DMS79 (cell line): ENCODE results near the gene SCAMP4.
A peak's percentile ranks its signal among the peaks of the same experiment; 100 is the strongest.

Experiments used
- DNase-seq: peaks from one replicate; lab custom pipeline; 2025; lab: John Stamatoyannopoulos, UW

SCAMP4 gene

DNA sequence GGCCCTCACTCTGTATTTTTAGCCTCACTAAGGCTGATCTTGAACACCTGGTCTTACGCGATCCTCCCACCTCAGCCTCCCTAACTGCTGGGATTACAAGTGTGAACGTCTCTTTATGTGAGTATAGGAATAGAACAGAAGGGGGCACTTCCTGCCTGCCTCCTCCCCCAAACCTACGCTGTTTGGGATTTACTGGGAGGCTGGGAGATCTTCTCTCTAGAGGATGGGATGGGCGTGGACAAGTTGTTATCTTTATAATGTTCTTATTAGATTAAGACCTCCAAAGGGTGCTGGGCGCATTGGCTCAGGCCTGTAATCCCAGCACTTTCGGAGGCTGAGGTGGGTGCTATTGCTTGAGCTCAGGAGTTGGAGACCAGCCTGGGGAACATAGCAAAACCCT, 32.9 kb downstream of the SCAMP4 start:
- no peak for DNase-seq

DNA sequence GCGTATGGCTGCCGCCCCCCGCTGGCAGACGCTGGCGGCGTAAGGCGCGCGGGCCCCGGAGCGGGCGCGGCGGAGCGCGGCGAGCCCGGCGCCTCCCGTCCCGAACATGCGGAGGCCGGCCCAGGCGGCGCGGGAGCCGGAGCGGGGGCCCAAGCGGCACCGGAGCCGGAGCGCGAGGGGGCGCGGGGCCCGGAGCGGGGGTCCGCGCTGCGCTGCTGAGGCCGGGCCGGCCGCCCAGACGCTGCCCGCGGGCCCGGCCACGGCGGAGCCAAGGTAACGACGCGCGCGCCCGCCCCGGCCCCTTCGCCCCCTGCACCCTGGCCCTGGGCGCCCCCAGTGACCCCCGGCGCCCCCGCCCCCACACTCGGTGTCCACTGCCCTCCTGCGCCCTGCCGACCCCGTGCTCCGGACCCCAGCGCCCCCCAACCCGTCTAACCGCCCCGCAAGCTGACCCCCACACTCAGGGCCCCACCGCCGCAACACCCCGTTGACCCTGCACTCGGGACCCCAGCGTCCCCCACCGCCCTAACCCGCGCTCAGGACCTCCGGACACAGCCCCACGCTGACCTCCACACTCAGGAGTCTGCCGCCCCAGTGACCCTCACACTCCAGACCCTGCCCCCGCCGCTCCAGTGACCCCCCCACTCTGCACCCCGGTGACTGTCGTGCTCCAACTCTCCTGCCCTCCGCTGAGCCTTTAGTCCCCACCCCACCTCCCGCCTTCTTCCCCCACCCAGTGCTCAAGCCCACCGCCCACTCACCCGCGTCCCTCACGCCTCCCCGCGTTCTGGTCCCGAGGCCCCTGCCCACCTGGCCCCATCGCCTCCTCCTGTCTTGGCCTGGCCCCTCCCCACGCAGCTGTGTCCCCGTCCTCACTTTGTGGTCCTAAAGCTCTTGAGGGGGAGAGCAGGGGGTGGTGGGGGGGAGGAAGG, 36.2 kb downstream of the SCAMP4 start, which contains the start of gene CSNK1G2:
TSS of gene CSNK1G2 (plus strand) at position 27 of the 932 bp plus-strand sequence. CDS start 28,601 bp downstream, outside the sequence.
- no peak for DNase-seq

DNA sequence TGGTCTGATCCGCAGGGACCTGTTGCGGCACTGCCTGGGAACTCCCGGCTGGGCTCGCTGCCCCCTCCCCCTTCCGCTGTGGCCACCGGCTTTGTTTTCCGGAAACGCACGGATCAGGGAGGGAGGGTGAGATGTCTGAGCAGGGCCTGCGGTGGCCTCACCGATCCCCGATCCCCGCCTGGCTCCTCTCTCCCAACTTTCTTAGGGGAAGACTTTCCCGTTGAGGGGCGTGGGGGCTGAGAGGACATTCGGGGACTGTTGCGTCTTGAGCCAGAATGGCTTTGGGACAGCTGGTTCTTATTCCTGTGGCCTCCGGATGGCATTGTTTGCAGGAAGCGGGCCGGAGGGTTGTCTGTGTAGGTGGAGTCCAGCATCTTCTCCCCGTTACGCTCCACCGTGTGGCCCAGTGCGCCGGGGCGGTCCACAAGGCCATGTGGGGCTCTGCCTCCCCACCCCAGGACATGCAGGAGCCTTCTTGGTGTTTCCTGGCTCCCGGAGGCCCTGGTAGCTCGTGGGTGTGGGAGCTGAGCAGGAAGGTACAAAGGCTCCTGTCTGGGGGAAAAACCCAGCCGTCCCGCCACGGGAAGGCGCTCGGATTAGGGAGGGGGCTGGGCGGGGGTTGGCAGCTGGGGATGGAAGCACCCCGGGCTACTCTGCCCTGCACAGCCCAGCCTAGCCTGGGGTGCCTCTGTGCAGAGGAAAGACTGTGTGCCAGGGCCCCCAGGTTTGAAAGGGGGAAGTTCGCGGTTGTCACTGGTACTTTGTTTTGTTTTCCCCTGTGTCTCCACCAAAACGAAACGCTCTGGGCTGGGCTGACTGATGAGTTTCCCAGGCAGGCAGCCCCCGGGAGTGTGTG, 37.1 kb downstream of the SCAMP4 start:
- DNase-seq = peak; percentile 7

DNA sequence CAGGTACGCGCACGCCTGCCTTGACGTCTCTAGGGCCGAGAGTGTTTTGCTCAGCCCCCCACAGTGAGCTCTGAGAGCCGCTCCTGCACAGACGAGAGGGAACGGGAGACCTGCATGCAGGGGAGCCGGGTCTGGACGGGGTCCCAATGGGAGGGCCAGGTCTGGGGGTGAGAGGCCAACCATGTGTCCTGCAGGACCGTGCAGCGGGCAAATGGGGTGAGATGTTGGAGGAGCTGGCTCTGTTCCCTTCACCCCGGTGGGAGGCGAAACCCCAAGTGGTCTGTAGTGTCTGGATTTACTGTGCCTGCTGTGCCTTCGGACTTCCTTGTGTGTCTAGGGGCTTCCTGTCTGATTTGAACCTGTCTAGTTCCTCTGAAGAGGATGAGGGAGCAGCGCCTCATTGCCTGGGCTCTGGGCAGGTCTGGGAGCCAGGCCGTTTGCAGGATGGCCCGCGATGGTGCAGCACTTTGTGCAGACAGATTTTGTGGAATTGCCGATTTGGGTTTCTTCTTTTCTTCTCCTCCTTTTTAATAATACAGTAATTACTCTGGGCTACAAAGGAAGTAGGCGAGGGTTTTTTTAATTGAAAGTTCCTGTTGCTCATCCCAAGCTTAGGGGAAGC, 37.8 kb downstream of the SCAMP4 start:
- peak; percentile 9 for DNase-seq

DNA sequence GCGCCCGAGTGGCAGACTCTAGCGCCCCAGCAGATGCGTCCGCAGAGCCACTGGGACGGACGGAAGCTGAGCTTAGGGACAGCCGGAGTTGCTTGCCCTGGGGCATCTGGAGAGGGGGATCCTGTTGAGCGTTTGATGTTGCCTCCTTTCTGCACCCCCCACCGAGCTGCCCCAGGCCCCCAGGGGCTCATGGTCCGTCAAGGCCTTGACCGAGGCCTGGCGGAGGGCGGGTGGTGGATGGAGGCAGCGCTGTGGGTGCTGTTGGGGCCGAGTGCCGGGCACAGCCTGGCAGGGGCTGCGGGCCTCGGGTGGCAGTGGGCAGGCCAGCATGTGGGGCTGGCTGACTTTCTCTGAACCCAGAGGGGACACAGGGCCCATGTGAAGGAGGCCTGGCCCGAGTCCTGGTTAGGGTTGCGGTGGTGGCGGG, 38.5 kb downstream of the SCAMP4 start:
- DNase-seq = no peak

DNA sequence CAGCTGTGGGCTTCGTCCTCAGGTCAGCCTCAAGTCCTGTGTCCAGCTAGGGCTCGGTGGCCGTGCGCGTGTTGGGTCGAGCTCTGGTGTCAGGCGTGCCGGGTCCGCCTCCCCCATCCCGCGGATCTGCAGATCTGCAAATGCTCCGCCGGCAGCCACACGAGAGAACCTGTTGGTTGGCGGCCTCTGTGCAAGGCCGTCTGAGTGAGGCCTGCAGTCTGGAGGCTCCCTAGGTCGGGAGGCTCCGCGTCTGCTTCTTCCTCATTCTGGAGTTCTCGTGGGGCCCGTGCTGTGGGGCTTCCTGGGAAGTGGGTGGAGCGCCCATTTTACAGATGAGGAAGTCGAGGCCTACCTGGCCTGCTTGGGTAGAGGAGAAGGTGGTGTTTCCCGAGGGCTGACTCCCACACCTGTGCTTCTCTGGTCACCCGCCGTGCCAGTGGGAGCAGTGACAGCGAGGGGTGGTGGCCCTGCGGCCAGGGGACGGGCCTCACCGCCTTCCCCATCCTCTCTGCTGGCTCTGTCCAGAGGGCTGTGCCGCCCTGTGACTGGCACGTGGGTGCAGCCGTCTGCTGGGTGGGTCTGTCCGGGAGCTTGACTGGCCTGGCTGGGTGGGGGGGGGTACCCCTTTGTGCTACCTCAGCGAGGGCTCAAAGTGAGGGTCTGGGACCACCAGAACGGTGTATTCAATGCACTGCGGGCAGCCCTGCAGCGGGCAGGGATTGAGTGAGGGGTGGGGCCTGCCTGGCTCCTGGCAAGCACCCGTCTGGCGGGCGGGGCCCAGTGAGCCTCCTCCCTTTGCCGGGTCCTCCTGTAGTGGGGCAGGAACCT, 39.1 kb downstream of the SCAMP4 start:
- DNase-seq = no peak

DNA sequence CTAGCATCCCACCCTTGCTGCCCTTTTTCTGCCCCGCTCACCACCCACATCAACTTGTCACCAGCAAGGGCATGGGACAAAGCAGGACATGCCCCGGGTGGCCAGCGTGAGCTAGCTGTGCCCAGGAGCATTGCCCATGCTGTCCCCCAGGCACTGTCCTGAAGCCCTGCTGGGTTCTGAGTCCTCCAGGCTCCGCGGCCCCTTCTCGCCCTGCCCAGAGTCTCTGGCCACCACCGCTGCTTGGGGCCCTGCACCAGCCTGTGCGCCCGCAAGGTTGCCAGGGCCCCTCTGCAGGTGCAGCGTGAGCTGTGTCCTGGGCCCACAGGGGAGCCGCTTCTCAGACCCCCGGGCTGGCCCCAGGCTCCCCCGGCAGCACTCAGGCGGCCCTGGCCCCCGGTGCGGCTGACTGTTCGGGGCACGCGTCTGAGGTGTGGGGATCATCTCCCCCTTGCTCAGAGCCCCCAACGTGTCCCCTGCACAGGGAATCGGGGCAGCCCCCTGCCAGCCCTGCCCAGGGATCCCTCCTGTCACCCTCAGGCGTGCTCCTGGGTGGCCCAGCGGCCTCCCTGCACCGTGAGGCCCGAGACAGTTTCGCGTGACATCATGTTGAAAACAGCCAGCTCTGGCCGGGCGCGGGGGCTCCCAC, 39.8 kb downstream of the SCAMP4 start:
- DNase-seq = no peak

DNA sequence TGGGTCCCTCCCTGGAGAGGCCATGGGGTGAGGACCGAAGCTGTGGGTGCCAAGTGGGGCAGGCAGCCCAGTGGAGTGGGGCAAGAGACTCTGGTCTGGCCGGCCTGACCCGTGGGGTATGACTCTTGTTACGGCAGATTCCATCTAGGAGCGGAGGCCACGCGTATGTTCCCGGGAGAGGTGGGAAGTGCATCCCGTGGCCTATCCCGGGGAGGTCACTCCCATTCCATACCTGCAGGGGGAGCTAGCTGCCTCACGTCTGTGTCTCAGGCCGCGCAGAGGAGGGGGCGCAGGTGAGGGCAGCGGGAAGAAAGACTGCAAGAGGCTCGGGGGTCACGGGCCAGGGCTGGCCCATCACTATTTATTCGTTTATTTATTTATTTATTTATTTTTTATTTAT, 40.7 kb downstream of the SCAMP4 start:
- no peak for DNase-seq

DNA sequence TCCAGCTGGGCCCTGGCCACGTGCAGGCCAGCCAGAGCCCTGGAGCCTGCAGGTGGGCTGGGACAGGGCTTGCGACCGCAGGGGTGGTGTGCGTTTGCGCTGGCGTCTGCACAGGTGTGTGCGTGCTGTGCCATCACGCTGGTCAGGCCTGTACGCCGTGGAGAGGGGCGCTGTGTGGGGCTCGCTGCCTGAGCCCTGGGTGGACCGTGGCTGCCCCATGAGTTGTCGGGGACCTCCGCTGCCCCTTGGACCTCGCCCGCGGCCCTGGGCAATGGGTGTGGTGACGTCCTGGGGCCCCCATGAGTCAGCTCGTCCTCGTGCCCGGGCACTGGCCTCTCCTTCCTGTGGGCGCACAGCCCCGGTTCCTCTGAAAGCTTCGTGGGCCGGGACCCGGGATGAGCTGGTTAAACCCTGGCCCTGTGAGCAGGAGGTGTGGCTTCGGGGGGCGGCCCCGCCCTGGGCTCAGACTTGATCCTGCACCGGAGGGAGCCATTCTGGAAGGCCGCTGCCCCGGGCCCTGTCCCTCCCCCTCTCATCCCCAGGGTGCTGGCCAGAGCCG, 42.5 kb downstream of the SCAMP4 start:
- DNase-seq = no peak

DNA sequence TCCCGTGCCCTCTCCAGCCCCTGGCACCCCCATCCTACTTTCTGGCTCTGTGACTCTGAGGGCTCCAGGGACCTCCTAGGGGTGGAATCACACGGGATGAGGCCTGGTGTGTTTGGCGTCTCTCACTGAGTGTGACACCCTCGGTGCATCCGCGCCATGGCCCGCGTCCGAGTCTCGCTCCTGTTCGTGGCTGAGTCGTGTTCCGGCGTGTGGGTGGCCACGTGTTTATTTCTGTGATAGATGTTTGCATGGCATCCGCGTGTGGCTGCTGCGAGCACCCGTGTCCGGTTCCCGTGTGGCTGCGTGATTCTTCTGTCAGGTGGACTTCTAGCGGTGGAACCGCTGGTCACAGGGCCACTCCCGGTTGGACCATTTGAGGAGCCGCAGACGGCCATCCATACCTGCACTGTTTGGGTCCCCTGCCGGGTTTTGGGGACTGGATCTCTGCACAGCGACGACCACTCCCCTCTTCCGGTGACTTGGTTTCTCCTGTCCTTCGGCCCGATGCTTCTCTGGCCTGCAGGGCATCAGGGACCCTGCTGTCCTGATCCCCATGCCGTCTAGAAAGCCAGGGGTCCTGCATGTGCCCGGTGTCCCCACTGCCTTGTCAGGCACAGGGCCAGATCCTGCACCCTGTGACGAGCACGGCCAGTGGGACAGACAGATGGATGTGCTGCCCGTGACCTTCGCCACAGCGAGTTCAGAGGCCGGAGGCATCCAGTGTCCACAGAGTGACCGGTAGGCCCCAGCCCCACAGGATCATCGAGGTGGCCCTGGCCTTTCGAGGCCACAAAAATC, 44.3 kb downstream of the SCAMP4 start:
- no peak for DNase-seq

DNA sequence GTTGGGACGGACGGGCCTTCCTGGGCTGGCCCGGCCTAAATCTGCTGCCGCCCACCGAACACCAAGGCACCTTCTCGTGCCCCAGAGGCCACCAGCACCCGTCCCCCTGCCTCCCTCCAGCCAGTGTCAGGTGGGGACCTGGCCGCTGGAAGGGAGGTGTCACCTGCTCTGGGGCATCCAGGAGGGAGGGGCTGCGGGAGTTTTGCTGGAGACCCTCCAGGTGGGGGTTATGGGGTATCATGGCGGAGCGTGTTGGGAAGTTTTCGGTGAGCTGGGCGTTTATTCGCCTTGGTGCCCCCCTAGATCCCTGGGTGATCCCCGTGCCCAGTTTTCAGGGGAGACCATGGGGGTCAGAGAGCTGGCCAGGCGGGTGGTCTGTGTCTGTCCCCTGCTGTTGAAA, 45.4 kb downstream of the SCAMP4 start:
- no peak for DNase-seq

DNA sequence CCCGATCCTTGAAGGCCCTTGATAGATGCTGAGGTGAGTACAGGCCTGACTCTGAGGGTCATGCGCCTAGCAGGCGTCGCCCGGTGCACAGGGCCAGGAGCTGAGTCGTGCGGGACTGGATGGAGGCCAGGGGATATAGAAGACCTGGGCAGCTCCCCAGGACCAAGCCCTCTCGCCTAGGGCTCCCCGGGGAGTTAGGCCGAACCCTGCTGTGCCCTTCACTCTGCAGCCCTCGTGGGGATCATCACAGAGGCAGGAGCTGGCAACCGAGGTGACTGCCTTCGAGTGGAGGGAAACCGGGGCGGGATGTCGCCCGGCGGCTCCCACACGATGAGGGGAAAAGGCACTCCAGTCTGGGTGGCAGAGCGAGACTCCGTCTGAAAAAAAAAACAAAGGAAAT, 47.4 kb downstream of the SCAMP4 start:
- no peak for DNase-seq

DNA sequence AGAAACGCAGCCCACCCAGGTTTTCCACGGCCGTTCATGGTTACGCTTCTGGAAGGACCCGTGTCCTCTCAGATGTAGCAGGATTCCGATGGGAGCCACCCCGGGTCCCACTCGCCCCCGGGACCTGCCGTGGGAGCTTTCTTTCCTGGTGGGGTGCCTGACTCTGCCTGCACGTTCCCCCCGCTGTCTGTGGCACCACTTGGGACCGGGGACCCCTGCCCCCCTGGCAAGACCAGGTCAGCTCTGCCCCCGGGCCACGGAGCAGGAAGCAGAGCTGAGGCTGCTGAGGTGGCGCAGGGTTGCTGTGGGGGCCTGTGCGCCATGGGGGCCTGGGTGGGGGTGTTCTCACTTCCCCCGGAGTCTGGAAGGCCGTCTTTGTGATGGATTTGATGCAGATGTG, 47.8 kb downstream of the SCAMP4 start:
- no peak for DNase-seq

DNA sequence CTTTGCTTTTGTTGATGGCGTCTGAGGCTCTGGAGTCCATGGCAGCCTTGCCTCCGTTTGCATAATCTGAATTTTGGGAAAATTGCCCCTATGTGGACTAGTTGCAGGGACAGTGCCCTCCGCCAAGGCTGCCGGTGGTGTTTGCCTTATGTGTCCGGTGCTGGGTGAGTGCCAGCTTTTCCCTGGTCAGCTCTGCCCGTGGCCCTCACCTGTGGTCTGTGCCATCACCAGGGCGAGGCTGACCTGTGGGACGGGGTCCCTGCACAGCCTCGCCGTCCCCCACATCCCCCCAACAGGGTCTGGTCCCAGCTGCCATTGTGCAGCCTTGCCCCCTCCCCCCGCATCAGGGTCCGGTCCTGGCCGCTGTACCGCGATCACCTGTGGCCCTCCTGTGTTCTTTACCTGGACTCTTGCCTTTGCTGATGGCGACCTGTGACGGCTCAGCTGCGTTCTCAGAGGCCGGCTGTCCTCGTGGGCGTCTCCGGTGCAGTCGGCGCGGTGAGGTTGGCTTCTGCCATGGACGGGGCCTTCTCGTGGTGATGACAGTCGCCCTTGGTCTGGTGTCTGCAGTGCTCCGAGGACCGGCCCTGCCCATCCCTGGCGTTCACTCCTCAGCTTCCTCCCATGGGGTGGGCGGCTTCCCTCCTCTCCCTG, 48.4 kb downstream of the SCAMP4 start:
- DNase-seq = no peak

DNA sequence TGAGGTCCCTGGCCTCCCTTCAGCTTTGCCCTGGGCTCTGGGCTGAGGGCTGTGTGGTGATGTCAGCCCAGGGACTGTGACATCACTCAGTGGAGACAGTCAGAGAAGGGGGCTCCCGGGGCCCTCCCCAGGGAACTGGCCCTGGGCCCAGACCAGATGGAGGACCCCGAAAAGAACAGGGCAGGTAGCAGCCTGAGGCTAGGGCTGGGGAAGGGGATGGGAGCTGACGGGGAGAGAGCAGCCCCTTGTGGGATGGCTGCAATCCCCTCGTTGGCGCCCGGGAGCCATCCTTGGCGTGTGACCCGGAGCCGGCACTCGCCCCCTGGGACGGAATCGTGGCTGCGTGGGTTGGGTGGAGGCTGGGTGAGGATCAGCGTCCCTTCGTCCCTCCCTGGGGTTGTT, 49.3 kb downstream of the SCAMP4 start:
- no peak for DNase-seq

DNA sequence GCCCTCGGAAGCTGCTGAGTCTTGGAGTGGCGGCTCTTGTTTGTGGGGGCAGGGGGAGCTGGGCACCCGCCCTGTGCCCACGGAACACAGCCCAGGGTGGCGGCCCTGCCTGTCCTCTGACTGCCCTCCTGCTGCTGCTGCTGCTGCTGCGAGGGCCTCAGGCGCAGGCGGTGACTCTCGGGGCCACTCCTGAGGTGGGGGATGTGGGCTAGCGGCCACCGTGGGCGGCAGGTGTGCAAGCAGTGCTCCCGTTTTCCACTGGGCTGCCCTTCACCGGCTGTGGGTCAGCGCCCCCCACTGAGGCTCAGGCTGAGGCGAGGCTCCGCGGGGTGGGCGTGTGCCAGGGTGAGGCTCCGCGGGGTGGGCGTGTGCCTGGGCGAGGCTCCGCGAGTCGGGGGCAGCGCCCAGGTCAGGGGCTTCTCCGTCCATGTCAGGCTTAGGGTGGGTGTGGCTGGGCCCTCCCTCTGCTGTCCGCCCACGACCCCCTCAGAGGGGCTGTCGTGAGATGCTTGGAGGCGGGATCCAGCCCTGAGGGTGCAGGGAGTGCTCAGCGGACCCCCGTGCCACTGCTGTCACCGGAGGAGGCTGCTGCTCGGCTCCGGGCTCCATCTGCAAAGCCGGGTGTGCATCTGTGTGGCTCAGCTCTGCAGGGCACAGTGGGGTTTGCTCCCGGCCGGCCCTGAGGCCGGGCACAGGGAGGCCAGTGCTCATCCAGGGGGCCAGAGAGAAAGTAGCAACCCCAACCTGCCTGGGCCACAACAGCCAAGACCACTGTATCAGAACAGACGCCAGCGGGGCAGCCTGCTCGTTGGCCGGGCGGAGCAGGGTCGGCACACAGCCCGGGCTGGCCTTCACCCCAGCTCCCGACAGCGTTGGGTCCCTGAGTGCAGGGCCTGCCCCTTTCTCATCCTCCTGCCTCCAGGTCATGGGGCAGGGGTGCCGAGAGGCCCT, 50.2 kb downstream of the SCAMP4 start:
- no peak for DNase-seq

DNA sequence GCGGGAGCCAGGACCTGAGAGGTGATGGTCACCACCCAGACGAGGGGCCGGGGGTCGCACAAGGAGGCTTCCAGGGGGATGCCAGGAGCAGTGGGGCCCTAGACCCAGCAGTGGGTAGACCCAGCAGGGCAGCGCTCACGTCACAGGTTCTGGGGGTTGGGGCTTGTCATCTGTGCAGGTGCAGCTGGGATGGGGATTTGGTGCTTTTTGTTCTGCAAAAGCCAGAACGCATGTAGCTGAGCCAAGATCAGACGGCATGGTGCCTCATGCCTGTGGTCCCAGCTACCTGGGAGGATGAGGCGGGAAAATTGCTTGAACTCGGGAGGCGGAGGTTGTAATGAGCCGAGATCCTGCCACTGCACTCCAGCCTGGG, 50.9 kb downstream of the SCAMP4 start:
- no peak for DNase-seq

DNA sequence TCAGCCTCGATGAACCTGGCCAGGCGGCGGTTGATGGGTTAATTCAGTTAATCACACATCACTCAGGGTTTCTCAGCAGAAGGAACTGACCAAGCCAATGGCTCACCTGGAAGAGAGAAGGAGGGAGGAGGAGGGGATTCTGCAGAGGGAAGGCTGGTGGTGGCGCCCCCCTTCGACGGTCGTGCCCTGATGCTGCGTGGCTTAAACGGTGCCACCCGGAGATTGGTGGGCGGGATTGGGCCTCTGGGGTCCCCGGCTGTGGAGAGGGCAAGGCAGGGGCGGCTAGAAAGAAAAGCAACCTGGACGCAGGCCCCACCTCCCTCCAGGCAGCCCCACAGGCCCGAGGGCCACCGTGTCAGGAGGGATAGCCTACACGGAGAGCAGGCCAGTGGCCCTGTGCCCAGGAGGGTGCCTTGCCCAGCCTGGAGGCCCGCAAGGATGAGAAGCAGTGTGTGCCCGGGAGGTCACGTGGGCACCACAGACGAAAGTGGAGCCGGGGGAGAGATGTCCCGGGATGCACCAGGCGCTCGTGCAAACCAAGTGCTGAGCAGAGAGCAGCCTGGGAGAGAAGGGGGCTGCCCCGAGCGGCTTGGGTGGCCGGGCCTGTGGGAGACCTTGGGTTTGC, 51.8 kb downstream of the SCAMP4 start:
- no peak for DNase-seq
